GM18519 (cell line): ENCODE results near the gene SNN.

Source experiments
- ATAC-seq: cut with Tn5 transposase; IDR thresholded peaks from one replicate; pipeline ENCODE4 v1.9.1; 2021; ENCODE audit warnings: mild to moderate bottlenecking, moderate library complexity; ENCODE audit not compliant: unreplicated experiment, low FRiP score

The SNN gene

GRCh38 chr16:11634312-11634711, 33.9 kb upstream of the SNN start:
- no peak for ATAC-seq

GRCh38 chr16:11635113-11635652, 33.1 kb upstream of the SNN start:
- no peak for ATAC-seq

GRCh38 chr16:11635679-11636171, 32.5 kb upstream of the SNN start:
- no peak for ATAC-seq

GRCh38 chr16:11636172-11636721, 32.0 kb upstream of the SNN start:
- ATAC-seq = no peak

DNA sequence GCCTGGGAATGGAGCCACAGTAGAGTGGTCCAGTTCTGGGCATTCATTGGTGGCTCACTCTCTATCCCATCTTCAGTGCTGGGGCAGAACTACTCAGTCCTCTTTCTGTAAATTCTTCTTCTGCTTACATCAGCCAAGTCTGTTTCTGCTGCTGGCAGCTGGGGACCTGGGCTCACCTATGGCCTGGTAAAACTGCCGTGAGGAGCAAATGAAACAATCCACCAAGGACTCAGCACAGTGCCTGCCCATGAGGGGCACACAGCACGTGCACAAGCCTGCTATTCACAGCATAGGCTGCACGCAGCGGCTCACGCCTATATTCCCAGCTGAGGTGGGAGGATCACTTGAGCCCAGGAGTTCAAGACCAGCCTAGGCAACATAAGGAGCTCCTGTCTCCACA, 30.9 kb upstream of the SNN start:
- ATAC-seq = no peak

DNA sequence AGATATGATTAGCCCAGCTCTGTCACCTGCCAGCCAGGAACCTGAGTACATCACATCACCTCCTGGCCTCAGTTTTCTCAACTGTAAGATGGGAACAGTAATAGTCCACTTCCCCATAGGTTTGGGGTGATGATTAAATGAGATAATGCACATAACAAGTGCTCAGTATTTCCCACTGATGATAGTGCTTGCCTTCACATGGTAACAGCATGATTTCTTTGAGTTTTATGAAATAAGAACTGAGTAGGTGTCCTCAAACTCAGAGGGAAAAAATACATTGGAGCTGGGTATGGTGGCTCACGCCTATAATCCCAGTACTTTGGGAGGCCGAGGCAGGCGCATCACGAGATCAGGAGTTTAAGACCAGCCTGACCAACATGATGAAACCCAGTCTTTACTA, 30.1 kb upstream of the SNN start:
- no peak for ATAC-seq

GRCh38 chr16:11639008-11639562, 29.2 kb upstream of the SNN start:
- no peak for ATAC-seq

DNA sequence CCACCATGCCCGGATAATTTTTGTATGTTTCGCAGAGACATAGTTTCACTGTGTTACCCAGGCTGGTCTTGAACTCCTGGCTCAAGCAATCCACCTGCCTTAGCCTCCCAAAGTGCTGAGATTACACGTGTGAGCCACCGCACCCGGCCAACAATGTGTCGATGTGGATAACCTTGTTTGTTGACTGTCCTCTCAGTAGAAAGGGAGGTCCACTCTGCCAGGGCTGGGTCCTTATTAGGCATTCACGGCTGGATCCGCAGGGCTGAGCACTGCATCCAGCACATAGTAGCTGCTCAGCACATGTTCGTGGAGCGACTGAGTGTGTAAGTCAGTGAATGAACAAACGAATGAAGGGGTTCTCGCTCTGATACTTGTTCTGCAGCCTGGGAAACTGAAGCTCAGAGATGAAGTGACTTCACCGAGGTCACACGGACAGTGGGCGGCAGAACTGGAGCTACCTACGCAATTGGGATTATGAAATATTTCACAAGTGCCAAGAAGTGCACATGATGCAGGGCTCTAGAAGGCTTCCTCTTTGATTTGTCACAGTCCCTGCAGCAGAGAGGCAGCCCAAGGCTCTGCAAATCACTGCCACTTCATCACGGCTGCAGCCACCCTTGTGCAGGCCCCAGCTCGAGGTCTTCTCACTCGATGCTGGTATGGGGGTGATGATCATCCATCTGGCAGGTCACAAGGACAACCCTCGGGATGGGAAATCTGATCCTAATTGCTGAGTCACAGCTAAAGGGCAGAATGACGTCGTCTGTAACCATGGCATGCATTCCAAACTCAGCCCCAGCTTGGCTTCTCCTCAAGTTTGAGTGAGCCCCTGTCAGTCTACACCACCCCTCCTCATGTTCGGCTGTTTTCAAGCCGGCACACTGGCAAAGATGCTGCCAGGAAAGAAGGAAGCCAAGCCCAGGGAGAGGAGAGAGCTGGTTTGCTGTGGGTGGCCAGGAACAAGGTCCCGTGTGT, 28.0 kb upstream of the SNN start:
- ATAC-seq = no peak

DNA sequence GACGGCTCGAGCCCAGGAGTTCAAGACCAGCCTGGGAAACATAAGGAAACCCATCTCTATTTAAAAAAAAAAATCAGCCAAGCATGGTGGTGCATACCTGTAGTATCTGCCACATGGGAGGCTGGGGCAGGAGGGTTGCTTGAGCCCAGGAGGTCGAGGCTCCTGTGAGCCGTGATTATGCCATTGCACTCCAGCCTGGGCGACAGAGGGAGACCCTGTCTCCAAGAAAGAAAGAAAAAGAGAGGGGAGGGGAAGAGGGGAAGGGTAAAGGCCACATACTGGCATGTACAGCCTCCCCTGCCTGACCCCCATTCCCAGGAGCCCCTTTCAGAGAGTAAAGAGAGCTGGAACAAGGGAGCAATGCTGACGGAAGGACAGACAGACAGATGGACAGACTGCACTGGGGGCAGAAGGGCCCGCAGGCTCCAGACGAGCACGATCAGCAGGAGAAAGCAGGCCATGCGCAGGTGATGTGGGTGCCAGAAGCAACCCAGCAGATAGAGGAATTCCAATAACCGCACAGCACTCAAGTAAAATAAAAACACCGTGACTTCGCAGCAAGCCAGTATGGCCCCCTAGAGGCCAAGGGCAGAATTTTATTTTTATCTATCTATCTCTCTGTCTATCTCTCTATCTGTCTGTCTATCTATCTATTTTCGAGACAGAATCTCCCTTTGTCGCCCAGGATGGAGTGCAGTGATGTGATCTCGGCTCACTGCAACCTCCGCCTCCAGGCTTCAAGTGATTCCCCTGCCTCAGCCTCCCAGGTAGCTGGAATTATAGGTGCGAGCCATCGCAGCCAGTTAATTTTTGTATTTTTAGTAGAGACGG, 27.1 kb upstream of the SNN start:
- ATAC-seq = no peak

- no peak for ATAC-seq
These were observed 25.5 kb upstream of the SNN start for GRCh38 chr16:11642765-11643116.

DNA sequence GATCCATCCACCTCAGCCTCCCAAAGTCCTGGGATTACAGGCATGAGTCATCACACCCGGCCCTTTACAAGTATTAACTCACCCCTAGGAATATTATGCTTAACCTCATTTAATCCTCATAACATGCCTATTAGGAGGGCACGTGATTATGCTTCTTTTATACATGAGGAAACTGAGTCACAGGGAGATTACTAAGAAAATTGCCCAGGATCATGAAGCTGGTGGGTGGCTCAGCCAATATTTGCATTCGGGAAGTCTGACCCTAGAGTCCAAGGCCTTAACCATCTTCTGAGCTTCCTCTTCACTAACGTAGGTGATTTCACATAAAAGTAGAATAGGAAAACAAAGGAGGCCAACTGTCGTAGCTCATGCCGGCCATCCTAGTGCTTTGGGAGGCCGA, 19.0 kb upstream of the SNN start:
- ATAC-seq = no peak

DNA sequence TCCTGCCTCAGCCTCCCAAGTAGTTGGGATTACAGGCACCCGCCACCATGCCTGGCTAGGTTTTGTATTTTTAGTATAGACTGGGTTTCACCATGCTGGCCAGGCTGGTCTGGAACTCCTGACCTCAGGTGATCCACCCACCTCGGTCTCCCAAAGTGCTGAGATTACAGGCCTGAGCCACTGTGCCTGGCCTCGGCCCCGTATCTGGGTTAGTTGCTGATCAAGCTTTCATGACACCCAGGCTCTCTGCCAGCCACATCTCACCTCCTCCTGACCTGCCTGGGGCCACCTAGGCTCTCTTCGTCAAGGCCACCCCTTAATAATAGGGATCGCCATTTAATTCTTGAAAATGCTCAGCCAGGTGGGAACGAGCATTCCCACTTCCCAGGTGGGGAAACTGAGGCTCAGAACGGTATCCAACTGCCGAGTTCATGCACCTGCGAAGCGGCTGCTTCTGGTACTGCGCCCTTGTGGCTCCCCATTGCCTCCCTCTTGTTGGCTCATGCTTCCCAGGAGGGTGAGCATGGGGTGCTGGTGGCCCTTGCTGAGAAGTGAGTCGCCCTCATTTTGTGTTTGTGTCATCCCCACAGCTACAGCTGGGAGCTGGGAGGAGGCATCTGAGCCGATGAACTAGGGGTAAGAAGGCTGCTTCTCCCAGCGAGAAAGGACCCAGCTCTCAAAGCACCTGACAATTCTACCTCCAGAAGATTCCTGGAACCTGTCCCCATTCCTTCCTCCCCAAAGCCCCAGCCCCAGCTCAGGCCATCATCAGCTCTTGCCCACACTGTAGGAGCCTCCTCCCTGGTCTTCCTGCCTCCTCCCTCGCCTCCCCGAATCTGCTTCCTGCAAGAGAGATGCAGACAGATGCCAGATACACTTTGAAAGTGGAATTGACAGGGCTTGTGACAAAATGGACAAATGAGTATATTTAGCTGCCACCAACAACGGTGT, 17.3 kb upstream of the SNN start:
- ATAC-seq = no peak

GRCh38 chr16:11651796-11652195, 16.5 kb upstream of the SNN start:
- no peak for ATAC-seq

DNA sequence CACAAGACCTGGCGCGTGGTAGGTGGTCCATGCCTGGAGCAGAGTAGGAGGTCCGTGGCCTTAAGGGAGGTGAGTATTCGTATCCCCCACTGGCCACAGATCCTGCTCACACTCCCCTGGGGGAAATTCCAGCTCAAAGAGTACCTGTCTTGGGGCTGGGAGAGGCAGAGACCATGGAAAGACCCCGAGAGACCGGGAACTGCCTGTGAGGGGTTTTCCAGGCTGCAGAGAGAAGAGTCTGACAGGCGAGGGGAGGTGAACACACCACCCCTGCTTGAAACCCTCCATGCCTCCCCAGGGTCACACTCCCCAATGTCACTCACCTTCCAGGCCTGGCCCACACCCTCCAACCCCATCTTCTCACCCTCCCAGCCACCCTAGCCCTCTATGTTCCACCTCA, 12.6 kb upstream of the SNN start:
- no peak for ATAC-seq

DNA sequence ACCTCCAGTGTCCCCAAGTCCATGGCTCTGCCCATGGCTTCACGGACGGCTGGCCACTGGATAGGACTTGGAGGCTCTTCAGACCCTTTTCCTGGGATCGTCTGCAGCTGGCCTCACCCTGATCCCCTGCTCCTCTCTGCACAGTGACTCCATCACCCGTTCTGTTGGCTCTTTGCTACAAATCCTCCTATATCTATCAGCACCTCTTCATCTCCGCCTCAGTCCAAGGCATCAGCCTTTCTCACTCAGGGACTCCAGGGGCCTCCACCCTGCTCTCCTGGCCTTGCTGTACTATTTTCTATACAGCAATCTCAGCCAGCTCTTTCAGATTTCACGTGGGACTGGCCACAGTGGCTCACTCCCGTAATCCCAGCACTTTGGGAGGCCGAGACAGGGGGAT, 10.7 kb upstream of the SNN start:
- no peak for ATAC-seq

- no peak for ATAC-seq
These were observed 9.2 kb upstream of the SNN start for GRCh38 chr16:11658896-11659708.

- ATAC-seq = no peak
These were observed 7.7 kb upstream of the SNN start for GRCh38 chr16:11660565-11660964.

GRCh38 chr16:11662582-11662981, 5.7 kb upstream of the SNN start:
- no peak for ATAC-seq

- ATAC-seq = no peak
These were observed 3.2 kb upstream of the SNN start for GRCh38 chr16:11665071-11665491.
